K562 (cell line): ENCODE data around the gene CACNG7. TPM values are rescaled to one million over a fixed set of nuclear protein-coding genes. Genes with fewer than 3 reads are reported as not detected.

Source experiments
- CREM ChIP-seq: IDR thresholded peaks from 2 replicates; pipeline ENCODE4 v1.6.1; 2014; ENCODE audit warnings: antibody characterized with exemption, low read depth
- NCOA4 ChIP-seq: fragments of 450-650 bp; IDR thresholded peaks from 2 replicates; pipeline ENCODE4 v1.6.1; 2018; ENCODE audit warnings: mild to moderate bottlenecking; ENCODE audit not compliant: partially characterized antibody
- PHF21A ChIP-seq: fragments of 450-650 bp; IDR thresholded peaks from 2 replicates; pipeline ENCODE4 v1.6.1; 2017; ENCODE audit warnings: low read depth, borderline replicate concordance
- polyA plus RNA-seq, 8 experiments: library from polyadenylated mRNA; depleted of rRNA in 4 of 8; stranded (reverse) in 5 of 8; unstranded in 3 of 8; fragments of >200 nt; fragmentation: Nextera tagmentation in 2 of 8; fragmentation: Illumina TruSeq in 1 of 8; extraction: Ambion mirVana in 2 of 8; extraction: Trizol in 1 of 8; gene quantifications; 2 replicates each; pipeline versions ENCODE4 v1.2.1 to v1.2.3, GENCODE V29; 2011 to 2014; ENCODE audit warnings: inconsistent platforms in 1 of 8, missing spikeins in 1 of 8
- total RNA-seq, 7 experiments: library from RNA; depleted of rRNA in 6 of 7; stranded (reverse); fragments of >200 nt in 6 of 7; fragmentation: Illumina TruSeq in 2 of 7; extraction: Trizol in 2 of 7; gene quantifications; 2 replicates each; pipeline versions ENCODE4 v1.2.1 to v1.2.3, GENCODE V29; 2011 to 2021; ENCODE audit warnings: low replicate concordance in 1 of 7
- TF ChIP-seq, protein P1 (sequence below), 2 experiments: fragments of 450-650 bp; formaldehyde crosslinking in 1 of 2; IDR thresholded peaks; 2 replicates each; pipeline versions ENCODE4 v1.4.0 to v1.6.1; 2014 to 2020; ENCODE audit warnings: mild to moderate bottlenecking in 2 of 2, borderline replicate concordance in 1 of 2, low read depth in 1 of 2
- TF ChIP-seq, protein P2 (sequence below): fragments of 450-650 bp; IDR thresholded peaks from 2 replicates; pipeline ENCODE4 v1.6.1; 2016; ENCODE audit warnings: missing biosample characterization, missing genetic modification characterization

The CACNG7 gene
- total and polyA plus RNA-seq, 9 of the 15 experiments (the other 6 are each of a cell fraction or from before 2014, with no cell fraction given): not detected

DNA sequence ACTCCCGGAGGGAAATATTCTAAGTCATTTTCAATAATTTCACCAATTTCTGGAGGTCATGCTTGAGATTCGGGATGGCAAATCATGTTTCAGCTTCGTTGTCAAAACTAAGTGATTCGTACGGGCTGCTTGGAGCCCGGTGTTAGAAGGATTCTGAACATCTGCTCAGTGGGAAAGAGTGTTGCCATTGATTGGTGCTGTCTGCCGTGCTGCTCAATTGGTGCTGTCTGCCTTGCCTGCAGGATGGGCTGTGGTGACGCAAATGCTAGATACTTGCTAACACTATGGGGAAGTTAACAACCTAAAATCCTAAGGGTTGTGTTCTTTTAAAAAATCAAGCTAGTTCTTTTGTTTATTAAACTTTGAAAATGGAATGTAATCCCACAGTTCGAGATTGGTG, 36.4 kb downstream of the CACNG7 start (continued):
- TF ChIP-seq, protein P1, sequence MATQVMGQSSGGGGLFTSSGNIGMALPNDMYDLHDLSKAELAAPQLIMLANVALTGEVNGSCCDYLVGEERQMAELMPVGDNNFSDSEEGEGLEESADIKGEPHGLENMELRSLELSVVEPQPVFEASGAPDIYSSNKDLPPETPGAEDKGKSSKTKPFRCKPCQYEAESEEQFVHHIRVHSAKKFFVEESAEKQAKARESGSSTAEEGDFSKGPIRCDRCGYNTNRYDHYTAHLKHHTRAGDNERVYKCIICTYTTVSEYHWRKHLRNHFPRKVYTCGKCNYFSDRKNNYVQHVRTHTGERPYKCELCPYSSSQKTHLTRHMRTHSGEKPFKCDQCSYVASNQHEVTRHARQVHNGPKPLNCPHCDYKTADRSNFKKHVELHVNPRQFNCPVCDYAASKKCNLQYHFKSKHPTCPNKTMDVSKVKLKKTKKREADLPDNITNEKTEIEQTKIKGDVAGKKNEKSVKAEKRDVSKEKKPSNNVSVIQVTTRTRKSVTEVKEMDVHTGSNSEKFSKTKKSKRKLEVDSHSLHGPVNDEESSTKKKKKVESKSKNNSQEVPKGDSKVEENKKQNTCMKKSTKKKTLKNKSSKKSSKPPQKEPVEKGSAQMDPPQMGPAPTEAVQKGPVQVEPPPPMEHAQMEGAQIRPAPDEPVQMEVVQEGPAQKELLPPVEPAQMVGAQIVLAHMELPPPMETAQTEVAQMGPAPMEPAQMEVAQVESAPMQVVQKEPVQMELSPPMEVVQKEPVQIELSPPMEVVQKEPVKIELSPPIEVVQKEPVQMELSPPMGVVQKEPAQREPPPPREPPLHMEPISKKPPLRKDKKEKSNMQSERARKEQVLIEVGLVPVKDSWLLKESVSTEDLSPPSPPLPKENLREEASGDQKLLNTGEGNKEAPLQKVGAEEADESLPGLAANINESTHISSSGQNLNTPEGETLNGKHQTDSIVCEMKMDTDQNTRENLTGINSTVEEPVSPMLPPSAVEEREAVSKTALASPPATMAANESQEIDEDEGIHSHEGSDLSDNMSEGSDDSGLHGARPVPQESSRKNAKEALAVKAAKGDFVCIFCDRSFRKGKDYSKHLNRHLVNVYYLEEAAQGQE (IDR thresholded peaks at IDR 0.05; ENCODE audit: borderline replicate concordance): peak; percentile 91
- TF ChIP-seq, protein P1 (CRISPR knock-in tag; IDR thresholded peaks at IDR 0.05; ENCODE audit: low read depth): no peak
- TF ChIP-seq, protein P2, sequence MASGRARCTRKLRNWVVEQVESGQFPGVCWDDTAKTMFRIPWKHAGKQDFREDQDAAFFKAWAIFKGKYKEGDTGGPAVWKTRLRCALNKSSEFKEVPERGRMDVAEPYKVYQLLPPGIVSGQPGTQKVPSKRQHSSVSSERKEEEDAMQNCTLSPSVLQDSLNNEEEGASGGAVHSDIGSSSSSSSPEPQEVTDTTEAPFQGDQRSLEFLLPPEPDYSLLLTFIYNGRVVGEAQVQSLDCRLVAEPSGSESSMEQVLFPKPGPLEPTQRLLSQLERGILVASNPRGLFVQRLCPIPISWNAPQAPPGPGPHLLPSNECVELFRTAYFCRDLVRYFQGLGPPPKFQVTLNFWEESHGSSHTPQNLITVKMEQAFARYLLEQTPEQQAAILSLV (tag): no peak
- peak; percentile 77; the same call in 1 of the 2 replicates for TF ChIP-seq CREM
- TF ChIP-seq NCOA4: peak; percentile 58
- TF ChIP-seq PHF21A: no peak
